ENCODE measurements around the gene PRDM12.

The PRDM12 gene

DNA sequence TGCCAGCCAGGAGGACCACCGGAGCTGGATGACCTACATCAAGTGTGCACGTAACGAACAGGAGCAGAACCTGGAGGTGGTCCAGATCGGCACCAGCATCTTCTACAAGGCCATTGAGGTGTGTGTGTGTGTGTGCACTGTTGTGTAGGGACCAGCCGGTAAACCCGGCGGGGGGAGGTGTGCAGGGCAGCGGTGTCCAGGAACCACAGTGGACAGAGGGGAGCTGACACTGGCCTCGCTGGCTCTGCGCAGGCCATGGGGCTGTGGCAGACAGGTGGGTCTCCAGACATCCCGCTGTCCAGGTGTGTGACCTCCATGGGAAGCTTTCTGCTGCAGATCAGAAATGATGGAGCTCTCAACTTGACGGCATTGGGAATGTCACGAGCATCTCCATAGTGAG, 3.8 kb downstream of the PRDM12 start:
- CTCF ChIA-PET, result interaction anchor here (0.7 to 1.3 kb wide), 3 partner anchors 14 to 1741 kb away, joined by 3 to 6 read pairs (median 4); no protein-coding TSS in a partner anchor
- Histone ChIP-seq H3K36me3 (ENCODE audit: control insufficient read depth in 2 of 2, insufficient read depth in 1 of 2, low read length in 2 of 2) (no peaks in the 10 kb centered on the region), H3K4me1 (ENCODE audit: control insufficient read depth, insufficient read depth, low read length) (no peaks in the 10 kb centered on the region), H3K9me3 (ENCODE audit: control insufficient read depth, insufficient read depth, low read depth, low read length) (no peaks in the 10 kb centered on the region), H3K27ac (ENCODE audit: extremely low read depth, low read depth, low read length) (no peak overlapping the region), H3K4me3 (ENCODE audit: low read depth, low read length) (no peak overlapping the region)
- no peak for TF ChIP-seq GLI4 (tag by site-specific recombination; IDR thresholded peaks at IDR 0.05)
- TF ChIP-seq, protein P1, sequence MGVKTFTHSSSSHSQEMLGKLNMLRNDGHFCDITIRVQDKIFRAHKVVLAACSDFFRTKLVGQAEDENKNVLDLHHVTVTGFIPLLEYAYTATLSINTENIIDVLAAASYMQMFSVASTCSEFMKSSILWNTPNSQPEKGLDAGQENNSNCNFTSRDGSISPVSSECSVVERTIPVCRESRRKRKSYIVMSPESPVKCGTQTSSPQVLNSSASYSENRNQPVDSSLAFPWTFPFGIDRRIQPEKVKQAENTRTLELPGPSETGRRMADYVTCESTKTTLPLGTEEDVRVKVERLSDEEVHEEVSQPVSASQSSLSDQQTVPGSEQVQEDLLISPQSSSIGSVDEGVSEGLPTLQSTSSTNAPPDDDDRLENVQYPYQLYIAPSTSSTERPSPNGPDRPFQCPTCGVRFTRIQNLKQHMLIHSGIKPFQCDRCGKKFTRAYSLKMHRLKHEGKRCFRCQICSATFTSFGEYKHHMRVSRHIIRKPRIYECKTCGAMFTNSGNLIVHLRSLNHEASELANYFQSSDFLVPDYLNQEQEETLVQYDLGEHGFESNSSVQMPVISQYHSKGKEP (tag by site-specific recombination; IDR thresholded peaks at IDR 0.05), result no peak
- no peak for TF ChIP-seq ZNF747 (tag by site-specific recombination; IDR thresholded peaks at IDR 0.05)
- TF ChIP-seq ZNF394 (tag by site-specific recombination; IDR thresholded peaks at IDR 0.05; ENCODE audit: borderline replicate concordance), result no peak
- no peak for TF ChIP-seq SETDB1 (IDR thresholded peaks at IDR 0.05; ENCODE audit: insufficient read length, low read length)
- TF ChIP-seq ZBTB21 (tag by site-specific recombination; IDR thresholded peaks at IDR 0.05), result no peak
- TF ChIP-seq, protein P2, sequence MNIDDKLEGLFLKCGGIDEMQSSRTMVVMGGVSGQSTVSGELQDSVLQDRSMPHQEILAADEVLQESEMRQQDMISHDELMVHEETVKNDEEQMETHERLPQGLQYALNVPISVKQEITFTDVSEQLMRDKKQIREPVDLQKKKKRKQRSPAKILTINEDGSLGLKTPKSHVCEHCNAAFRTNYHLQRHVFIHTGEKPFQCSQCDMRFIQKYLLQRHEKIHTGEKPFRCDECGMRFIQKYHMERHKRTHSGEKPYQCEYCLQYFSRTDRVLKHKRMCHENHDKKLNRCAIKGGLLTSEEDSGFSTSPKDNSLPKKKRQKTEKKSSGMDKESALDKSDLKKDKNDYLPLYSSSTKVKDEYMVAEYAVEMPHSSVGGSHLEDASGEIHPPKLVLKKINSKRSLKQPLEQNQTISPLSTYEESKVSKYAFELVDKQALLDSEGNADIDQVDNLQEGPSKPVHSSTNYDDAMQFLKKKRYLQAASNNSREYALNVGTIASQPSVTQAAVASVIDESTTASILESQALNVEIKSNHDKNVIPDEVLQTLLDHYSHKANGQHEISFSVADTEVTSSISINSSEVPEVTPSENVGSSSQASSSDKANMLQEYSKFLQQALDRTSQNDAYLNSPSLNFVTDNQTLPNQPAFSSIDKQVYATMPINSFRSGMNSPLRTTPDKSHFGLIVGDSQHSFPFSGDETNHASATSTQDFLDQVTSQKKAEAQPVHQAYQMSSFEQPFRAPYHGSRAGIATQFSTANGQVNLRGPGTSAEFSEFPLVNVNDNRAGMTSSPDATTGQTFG (tag by site-specific recombination; IDR thresholded peaks at IDR 0.05; ENCODE audit: borderline replicate concordance), result no peak
- TF ChIP-seq, protein P3, sequence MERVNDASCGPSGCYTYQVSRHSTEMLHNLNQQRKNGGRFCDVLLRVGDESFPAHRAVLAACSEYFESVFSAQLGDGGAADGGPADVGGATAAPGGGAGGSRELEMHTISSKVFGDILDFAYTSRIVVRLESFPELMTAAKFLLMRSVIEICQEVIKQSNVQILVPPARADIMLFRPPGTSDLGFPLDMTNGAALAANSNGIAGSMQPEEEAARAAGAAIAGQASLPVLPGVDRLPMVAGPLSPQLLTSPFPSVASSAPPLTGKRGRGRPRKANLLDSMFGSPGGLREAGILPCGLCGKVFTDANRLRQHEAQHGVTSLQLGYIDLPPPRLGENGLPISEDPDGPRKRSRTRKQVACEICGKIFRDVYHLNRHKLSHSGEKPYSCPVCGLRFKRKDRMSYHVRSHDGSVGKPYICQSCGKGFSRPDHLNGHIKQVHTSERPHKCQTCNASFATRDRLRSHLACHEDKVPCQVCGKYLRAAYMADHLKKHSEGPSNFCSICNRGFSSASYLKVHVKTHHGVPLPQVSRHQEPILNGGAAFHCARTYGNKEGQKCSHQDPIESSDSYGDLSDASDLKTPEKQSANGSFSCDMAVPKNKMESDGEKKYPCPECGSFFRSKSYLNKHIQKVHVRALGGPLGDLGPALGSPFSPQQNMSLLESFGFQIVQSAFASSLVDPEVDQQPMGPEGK (tag by site-specific recombination; IDR thresholded peaks at IDR 0.05), result no peak
- no peak for TF ChIP-seq ZNF473 (tag by site-specific recombination; IDR thresholded peaks at IDR 0.05)
- TF ChIP-seq ZNF16 (tag by site-specific recombination; IDR thresholded peaks at IDR 0.05; ENCODE audit: low read depth), result no peak
- TF ChIP-seq ZSCAN16 (tag by site-specific recombination; IDR thresholded peaks at IDR 0.05), result no peak
- no peak for TF ChIP-seq ZNF664 (tag by site-specific recombination; IDR thresholded peaks at IDR 0.05)
- TF ChIP-seq, protein P4, sequence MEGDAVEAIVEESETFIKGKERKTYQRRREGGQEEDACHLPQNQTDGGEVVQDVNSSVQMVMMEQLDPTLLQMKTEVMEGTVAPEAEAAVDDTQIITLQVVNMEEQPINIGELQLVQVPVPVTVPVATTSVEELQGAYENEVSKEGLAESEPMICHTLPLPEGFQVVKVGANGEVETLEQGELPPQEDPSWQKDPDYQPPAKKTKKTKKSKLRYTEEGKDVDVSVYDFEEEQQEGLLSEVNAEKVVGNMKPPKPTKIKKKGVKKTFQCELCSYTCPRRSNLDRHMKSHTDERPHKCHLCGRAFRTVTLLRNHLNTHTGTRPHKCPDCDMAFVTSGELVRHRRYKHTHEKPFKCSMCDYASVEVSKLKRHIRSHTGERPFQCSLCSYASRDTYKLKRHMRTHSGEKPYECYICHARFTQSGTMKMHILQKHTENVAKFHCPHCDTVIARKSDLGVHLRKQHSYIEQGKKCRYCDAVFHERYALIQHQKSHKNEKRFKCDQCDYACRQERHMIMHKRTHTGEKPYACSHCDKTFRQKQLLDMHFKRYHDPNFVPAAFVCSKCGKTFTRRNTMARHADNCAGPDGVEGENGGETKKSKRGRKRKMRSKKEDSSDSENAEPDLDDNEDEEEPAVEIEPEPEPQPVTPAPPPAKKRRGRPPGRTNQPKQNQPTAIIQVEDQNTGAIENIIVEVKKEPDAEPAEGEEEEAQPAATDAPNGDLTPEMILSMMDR (tag by site-specific recombination; IDR thresholded peaks at IDR 0.05), result no peak
- no peak for TF ChIP-seq OVOL3 (tag by site-specific recombination; IDR thresholded peaks at IDR 0.05)
- TF ChIP-seq HOXC10 (CRISPR knock-in tag; IDR thresholded peaks at IDR 0.05), result no peak
- no peak for TF ChIP-seq ZNF2 (tag by site-specific recombination; IDR thresholded peaks at IDR 0.05)
- TF ChIP-seq ZNF701 (tag by site-specific recombination; IDR thresholded peaks at IDR 0.05), result no peak
- TF ChIP-seq ZNF548 (tag by site-specific recombination; IDR thresholded peaks at IDR 0.05), result no peak
- no peak for TF ChIP-seq ZNF785 (tag by site-specific recombination; IDR thresholded peaks at IDR 0.05)
- TF ChIP-seq ZNF302 (tag by site-specific recombination; IDR thresholded peaks at IDR 0.05; ENCODE audit: low read depth), result no peak
- POLR2A ChIA-PET, result no interaction called here

Measured in HEK293 (cell line).